Upper lobe of right lung (tissue), 1 donor: Measurements from ENCODE around the gene SESTD1. TPM values are rescaled to one million over a fixed set of nuclear protein-coding genes. Genes with fewer than 3 reads are reported as not detected.
A peak's percentile ranks its signal among the peaks of the same experiment; 100 is the strongest.
"Not testable (repeated sequence)": the region's sequence is repeated elsewhere in the genome, so short reads cannot be mapped to it uniquely, and the experiment has no call there.

Source experiments
- ATAC-seq: fragments of 200-7000 bp; cut with Tn5 transposase; one replicate; pipeline ENCODE4 v1.9.1; 2020; ENCODE audit warnings: mild to moderate bottlenecking, moderate library complexity
- DNase-seq: peaks from one replicate; pipeline ENCODE4 v3.0.0-alpha.2; 2020
- H3K27ac ChIP-seq: fragments of 200-600 bp; one replicate; pipeline ENCODE4 v1.8.0; 2022
- H3K27me3 ChIP-seq: fragments of 200-600 bp; one replicate; pipeline ENCODE4 v1.8.0; 2022; ENCODE audit warnings: mild to moderate bottlenecking
- H3K36me3 ChIP-seq: fragments of 200-600 bp; one replicate; pipeline ENCODE4 v1.8.0; 2022
- H3K4me1 ChIP-seq: fragments of 200-600 bp; one replicate; pipeline ENCODE4 v1.8.0; 2022
- H3K4me3 ChIP-seq: fragments of 200-600 bp; one replicate; pipeline ENCODE4 v1.8.0; 2022; ENCODE audit warnings: mild to moderate bottlenecking
- H3K9me3 ChIP-seq: fragments of 200-600 bp; one replicate; pipeline ENCODE4 v1.8.0; 2022
- intact Hi-C: fragments of 100-400 bp; cut with DNase I; formaldehyde crosslinking; loops from one replicate; pipeline ENCODE4 v1.11.0; 2022
- total RNA-seq: library from RNA; stranded (reverse); fragmentation: NEBNext Ultra II Directional; extraction: Animal tissue kit (Norgen Biotek cat#: 25700); gene quantifications from one replicate; pipeline ENCODE4 v1.2.1, GENCODE V29; 2021
- TF ChIP-seq, protein P1 (sequence below): fragments of 200-600 bp; IDR thresholded peaks from one replicate; pipeline ENCODE4 v1.8.0; 2022; ENCODE audit warnings: antibody characterized with exemption
- donor health status: DM: no; HTN: yes; CAD: no; lungs with severe emphysema.

SESTD1 gene
- total RNA-seq, 1 donor from 2014 or later, result 107 TPM

DNA sequence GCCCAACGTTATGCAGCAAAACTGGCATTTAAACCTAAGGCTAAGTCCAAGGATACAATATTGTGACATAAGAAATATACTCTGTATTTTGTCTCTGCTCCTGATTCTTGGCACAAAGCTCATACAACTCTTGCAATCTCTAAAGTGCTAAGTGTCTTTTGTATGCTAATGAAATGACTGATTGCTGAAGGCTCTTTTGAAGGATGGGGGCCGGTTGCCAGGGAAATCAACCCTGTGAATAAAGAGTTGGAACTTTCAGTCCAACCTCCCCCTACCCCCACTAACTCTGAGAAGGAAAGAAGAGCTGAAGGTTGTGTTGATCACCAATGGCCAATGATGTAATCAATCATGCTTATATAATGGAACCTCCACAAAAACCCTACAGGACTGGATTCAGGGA lies 40.3 kb downstream of the SESTD1 start:
- no peaks in the 10 kb centered on the region for H3K9me3 ChIP-seq
- ATAC-seq, result no peak
- no peaks in the 10 kb centered on the region for H3K27me3 ChIP-seq
- TF ChIP-seq, protein P1, sequence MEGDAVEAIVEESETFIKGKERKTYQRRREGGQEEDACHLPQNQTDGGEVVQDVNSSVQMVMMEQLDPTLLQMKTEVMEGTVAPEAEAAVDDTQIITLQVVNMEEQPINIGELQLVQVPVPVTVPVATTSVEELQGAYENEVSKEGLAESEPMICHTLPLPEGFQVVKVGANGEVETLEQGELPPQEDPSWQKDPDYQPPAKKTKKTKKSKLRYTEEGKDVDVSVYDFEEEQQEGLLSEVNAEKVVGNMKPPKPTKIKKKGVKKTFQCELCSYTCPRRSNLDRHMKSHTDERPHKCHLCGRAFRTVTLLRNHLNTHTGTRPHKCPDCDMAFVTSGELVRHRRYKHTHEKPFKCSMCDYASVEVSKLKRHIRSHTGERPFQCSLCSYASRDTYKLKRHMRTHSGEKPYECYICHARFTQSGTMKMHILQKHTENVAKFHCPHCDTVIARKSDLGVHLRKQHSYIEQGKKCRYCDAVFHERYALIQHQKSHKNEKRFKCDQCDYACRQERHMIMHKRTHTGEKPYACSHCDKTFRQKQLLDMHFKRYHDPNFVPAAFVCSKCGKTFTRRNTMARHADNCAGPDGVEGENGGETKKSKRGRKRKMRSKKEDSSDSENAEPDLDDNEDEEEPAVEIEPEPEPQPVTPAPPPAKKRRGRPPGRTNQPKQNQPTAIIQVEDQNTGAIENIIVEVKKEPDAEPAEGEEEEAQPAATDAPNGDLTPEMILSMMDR, result no peak
- DNase-seq, result no peak
- H3K36me3 ChIP-seq, result peaks cover 4% of the 10 kb centered on the region
- H3K4me3 ChIP-seq, result no peak overlapping the region
- intact Hi-C loops, result no loop called here
- peaks cover 10% of the 10 kb centered on the region for H3K4me1 ChIP-seq
- no peak overlapping the region for H3K27ac ChIP-seq

- intact Hi-C loops, result no loop called here
- DNase-seq (no peak), ATAC-seq (no peak)
- Histone ChIP-seq H3K4me3 (no peak overlapping the region), H3K27me3 (no peaks in the 10 kb centered on the region), H3K9me3 (no peaks in the 10 kb centered on the region), H3K36me3 (no peaks in the 10 kb centered on the region), H3K4me1 (peaks cover 13% of the 10 kb centered on the region), H3K27ac (no peak overlapping the region)
- TF ChIP-seq, protein P1, result no peak
Observed at GRCh38 chr2:179222076-179222475, 42.6 kb downstream of the SESTD1 start.

DNA sequence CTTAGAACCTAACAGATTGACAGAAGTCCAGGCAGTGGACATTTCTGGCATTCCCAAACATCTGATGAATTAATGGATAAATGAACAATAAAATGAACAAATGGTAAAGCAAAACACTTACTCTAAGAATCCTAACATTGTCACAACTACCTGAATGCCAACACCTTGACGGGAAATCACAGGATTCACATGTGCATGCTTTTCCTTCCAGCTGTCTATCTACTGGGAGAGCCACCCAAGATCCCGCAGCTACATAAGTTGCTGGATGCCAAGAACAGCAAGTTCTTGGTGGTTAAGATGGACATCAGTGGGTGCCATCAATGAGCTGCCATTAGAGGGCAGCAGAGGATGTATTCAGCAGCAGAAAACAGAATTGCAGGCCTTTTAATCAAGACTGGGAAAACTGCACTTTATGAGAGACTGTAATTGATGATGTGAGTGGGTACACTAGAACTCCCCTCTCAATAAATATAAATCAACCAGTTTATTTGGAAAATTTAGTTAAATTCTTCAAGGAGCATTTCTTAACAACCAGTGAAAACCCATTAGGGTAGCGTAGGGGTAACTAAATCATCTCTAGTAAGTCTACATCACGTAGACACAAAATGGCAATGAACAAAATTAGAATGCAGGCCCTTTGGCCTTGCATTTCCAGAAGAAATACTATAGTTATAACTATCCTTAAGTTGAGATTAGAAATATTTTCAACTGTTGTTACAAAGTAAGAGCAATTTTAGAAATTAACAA lies 45.6 kb downstream of the SESTD1 start:
- TF ChIP-seq, protein P1, result peak; percentile 94
- Histone ChIP-seq H3K27ac (no peak overlapping the region), H3K36me3 (no peaks in the 10 kb centered on the region), H3K9me3 (no peaks in the 10 kb centered on the region), H3K4me3 (no peak overlapping the region), H3K4me1 (peaks cover 3% of the 10 kb centered on the region), H3K27me3 (no peaks in the 10 kb centered on the region)
- ATAC-seq, result peak; percentile 97
- intact Hi-C loops, result no loop called here
- DNase-seq, result no peak

GRCh38 chr2:179214671-179215070 lies 50.0 kb downstream of the SESTD1 start:
- intact Hi-C loops, ATAC-seq: not testable (repeated sequence)
- peak overlapping the region; percentile 53 for H3K27ac ChIP-seq

GRCh38 chr2:179211355-179211754 lies 53.3 kb downstream of the SESTD1 start:
- Histone ChIP-seq H3K4me1 (no peaks in the 10 kb centered on the region), H3K9me3 (peaks cover 7% of the 10 kb centered on the region), H3K27me3 (no peaks in the 10 kb centered on the region), H3K36me3 (no peaks in the 10 kb centered on the region), H3K4me3 (no peak overlapping the region), H3K27ac (no peak overlapping the region)
- intact Hi-C loops, result no loop called here
- ATAC-seq (no peak), DNase-seq (no peak)
- TF ChIP-seq, protein P1, result no peak

More at GRCh38 chr2:179214671-179215070, 50.0 kb downstream of the SESTD1 start:
- not testable (repeated sequence) for DNase-seq, H3K9me3 ChIP-seq, H3K4me3 ChIP-seq, H3K4me1 ChIP-seq, H3K36me3 ChIP-seq, H3K27me3 ChIP-seq

- H3K4me3 ChIP-seq, H3K27me3 ChIP-seq, H3K27ac ChIP-seq, DNase-seq, ATAC-seq, H3K4me1 ChIP-seq, H3K9me3 ChIP-seq, H3K36me3 ChIP-seq, intact Hi-C loops: not testable (repeated sequence)
Observed at GRCh38 chr2:179208277-179208676, 56.4 kb downstream of the SESTD1 start.
